Astrocyte (in vitro differentiated cells and primary cell): ENCODE results near the gene SLC25A20. TPM values are rescaled to one million over a fixed set of nuclear protein-coding genes. Genes with fewer than 3 reads are reported as not detected.

ENCODE experiments used
- DNase-seq: peaks from one replicate; pipeline ENCODE4 v3.0.0-alpha.2; 2010; ENCODE audit warnings: low read depth
- FAIRE-seq: peaks from 2 replicates; lab custom pipeline; 2011; peaks lifted over from hg19 to GRCh38; lab: Jason Lieb, UNC
- H2AFZ ChIP-seq: 2 replicates; pipeline ENCODE4 v1.6.0; 2012; ENCODE audit warnings: low read depth, low read length, inconsistent platforms
- H3K27ac ChIP-seq: 2 replicates; pipeline ENCODE4 v1.5.1; 2011; ENCODE audit warnings: low read depth, low read length, inconsistent platforms
- H3K27me3 ChIP-seq: 2 replicates; pipeline ENCODE4 v1.6.0; 2011; ENCODE audit warnings: low read length, inconsistent platforms; ENCODE audit not compliant: insufficient read depth
- H3K36me3 ChIP-seq: 2 replicates; pipeline ENCODE4 v1.5.1; 2011; ENCODE audit warnings: low read length, inconsistent platforms; ENCODE audit not compliant: insufficient read depth
- H3K4me1 ChIP-seq: 2 replicates; pipeline ENCODE4 v1.5.1; 2011; ENCODE audit warnings: low read length, inconsistent platforms; ENCODE audit not compliant: insufficient read depth
- H3K4me2 ChIP-seq: 2 replicates; pipeline ENCODE4 v1.6.0; 2012; ENCODE audit warnings: low read length, inconsistent platforms
- H3K4me3 ChIP-seq: 2 replicates; pipeline ENCODE4 v1.5.1; 2011; ENCODE audit warnings: low read depth, mild to moderate bottlenecking, low read length, inconsistent platforms; ENCODE audit not compliant: insufficient read depth
- H3K79me2 ChIP-seq: 2 replicates; pipeline ENCODE4 v1.6.0; 2012; ENCODE audit warnings: mild to moderate bottlenecking, low read length, inconsistent platforms; ENCODE audit not compliant: insufficient read depth
- H3K9ac ChIP-seq: 2 replicates; pipeline ENCODE4 v1.6.0; 2012; ENCODE audit warnings: mild to moderate bottlenecking, low read length, inconsistent platforms
- H3K9me3 ChIP-seq: 2 replicates; pipeline ENCODE4 v1.5.1; 2012; ENCODE audit warnings: low read depth, mild to moderate bottlenecking, low read length, inconsistent platforms; ENCODE audit not compliant: insufficient read depth
- H4K20me1 ChIP-seq: 2 replicates; pipeline ENCODE4 v1.6.0; 2012; ENCODE audit warnings: low read length, inconsistent platforms; ENCODE audit not compliant: insufficient read depth
- H3K27ac Mint-ChIP-seq: one replicate; pipeline ENCODE4 v1.8.0; 2021; ENCODE audit warnings: mild to moderate bottlenecking, mixed read lengths; ENCODE audit not compliant: unreplicated experiment
- H3K27me3 Mint-ChIP-seq: one replicate; pipeline ENCODE4 v1.8.0; 2021; ENCODE audit warnings: low read depth, mixed read lengths; ENCODE audit not compliant: unreplicated experiment
- H3K36me3 Mint-ChIP-seq: one replicate; pipeline ENCODE4 v1.8.0; 2021; ENCODE audit warnings: low read depth, mixed read lengths; ENCODE audit not compliant: unreplicated experiment
- H3K4me1 Mint-ChIP-seq: one replicate; pipeline ENCODE4 v1.8.0; 2021; ENCODE audit warnings: low read depth, mixed read lengths; ENCODE audit not compliant: unreplicated experiment
- H3K4me3 Mint-ChIP-seq: one replicate; pipeline ENCODE4 v1.8.0; 2021; ENCODE audit warnings: mild to moderate bottlenecking, moderate library complexity, mixed read lengths; ENCODE audit not compliant: unreplicated experiment
- H3K9me3 Mint-ChIP-seq: one replicate; pipeline ENCODE4 v1.8.0; 2021; ENCODE audit warnings: mild to moderate bottlenecking, mixed read lengths; ENCODE audit not compliant: unreplicated experiment
- EZH2 ChIP-seq: IDR thresholded peaks from 2 replicates; pipeline ENCODE4 v1.6.1; 2012; ENCODE audit warnings: mild to moderate bottlenecking, low read length, inconsistent platforms; ENCODE audit not compliant: insufficient read depth
- total RNA-seq: library from RNA; stranded (reverse); gene quantifications from 2 replicates; pipeline ENCODE4 v1.2.1, GENCODE V29; 2021
- TF ChIP-seq, protein P1 (sequence below): IDR thresholded peaks from 2 replicates; pipeline ENCODE4 v1.5.1; 2011; ENCODE audit warnings: low read depth, mild to moderate bottlenecking, inconsistent platforms, low read length, moderate library complexity; ENCODE audit not compliant: insufficient read depth

The SLC25A20 gene
- total RNA-seq, 1 donor from 2014 or later = 25.0 TPM

DNA sequence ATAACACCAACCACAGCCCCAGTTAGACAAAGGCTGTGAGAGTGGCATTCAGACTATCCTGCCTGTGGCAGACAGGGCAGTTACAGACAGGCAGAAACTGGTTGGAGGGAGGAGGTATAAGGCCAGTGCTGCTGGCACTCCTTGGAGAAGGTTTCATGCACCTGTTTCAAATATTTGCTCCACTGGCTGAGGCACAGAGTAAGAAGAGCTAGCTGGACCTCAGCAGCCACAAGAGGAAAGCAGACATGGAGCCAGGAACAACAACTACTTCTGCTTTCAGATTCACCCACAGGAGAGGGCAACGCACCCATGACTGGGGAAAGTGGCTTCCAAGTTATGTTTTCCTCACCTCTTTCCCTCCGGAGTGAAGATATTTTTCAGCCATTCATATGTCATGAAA is 39.5 kb downstream of the SLC25A20 start:
- H3K27me3 Mint-ChIP-seq = no peaks in the 10 kb centered on the region
- no peaks in the 10 kb centered on the region for H3K4me1 ChIP-seq

DNA sequence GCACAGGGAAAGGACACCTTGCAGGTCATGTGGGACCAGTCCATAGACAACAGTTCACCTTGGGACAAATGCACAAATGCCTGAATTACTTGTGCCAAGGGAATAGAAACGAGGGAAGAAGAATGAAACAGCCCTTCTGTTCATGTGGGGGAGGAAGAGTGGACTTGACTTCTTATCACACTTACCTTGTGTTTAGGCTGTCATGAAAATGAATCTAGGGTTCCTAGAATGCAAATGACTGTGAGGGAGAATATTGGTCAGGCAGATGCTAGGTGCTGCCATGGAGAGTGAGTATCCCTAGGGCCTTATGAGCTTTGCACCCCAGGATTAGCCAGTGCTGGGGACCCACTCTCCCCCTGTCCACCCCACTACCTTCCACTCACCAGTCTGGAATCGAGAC is 40.0 kb downstream of the SLC25A20 start:
- FAIRE-seq = no peak
- no peak for DNase-seq

More for the DNA sequence above, 39.5 kb downstream of the SLC25A20 start:
- Mint-ChIP-seq H3K4me3 (no peak overlapping the region), H3K36me3 (peaks cover 17% of the 10 kb centered on the region), H3K4me1 (peaks cover 3% of the 10 kb centered on the region), H3K9me3 (no peaks in the 10 kb centered on the region), H3K27ac (no peak overlapping the region)
- FAIRE-seq (no peak), DNase-seq (no peak)
- no peak overlapping the region for H3K4me2 ChIP-seq
- no peak overlapping the region for H3K4me3 ChIP-seq
- no peak overlapping the region for H3K27ac ChIP-seq
- H3K9ac ChIP-seq = no peak overlapping the region
- no peaks in the 10 kb centered on the region for H3K9me3 ChIP-seq
- H4K20me1 ChIP-seq = no peaks in the 10 kb centered on the region
- TF ChIP-seq, protein P1, sequence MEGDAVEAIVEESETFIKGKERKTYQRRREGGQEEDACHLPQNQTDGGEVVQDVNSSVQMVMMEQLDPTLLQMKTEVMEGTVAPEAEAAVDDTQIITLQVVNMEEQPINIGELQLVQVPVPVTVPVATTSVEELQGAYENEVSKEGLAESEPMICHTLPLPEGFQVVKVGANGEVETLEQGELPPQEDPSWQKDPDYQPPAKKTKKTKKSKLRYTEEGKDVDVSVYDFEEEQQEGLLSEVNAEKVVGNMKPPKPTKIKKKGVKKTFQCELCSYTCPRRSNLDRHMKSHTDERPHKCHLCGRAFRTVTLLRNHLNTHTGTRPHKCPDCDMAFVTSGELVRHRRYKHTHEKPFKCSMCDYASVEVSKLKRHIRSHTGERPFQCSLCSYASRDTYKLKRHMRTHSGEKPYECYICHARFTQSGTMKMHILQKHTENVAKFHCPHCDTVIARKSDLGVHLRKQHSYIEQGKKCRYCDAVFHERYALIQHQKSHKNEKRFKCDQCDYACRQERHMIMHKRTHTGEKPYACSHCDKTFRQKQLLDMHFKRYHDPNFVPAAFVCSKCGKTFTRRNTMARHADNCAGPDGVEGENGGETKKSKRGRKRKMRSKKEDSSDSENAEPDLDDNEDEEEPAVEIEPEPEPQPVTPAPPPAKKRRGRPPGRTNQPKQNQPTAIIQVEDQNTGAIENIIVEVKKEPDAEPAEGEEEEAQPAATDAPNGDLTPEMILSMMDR = no peak
- no peak for TF ChIP-seq EZH2
- H3K79me2 ChIP-seq = no peaks in the 10 kb centered on the region
- no peak overlapping the region for H2AFZ ChIP-seq
- no peaks in the 10 kb centered on the region for H3K27me3 ChIP-seq
- H3K36me3 ChIP-seq = no peaks in the 10 kb centered on the region

GRCh38 chr3:48857641-48858040 is 41.0 kb downstream of the SLC25A20 start:
- Mint-ChIP-seq H3K4me1 (no peaks in the 10 kb centered on the region), H3K27me3 (no peaks in the 10 kb centered on the region), H3K9me3 (no peaks in the 10 kb centered on the region), H3K27ac (no peak overlapping the region), H3K36me3 (peaks cover 16% of the 10 kb centered on the region), H3K4me3 (no peak overlapping the region)
- Histone ChIP-seq H3K27ac (no peak overlapping the region), H3K4me3 (no peak overlapping the region), H4K20me1 (no peaks in the 10 kb centered on the region), H3K4me2 (no peak overlapping the region), H2AFZ (no peak overlapping the region), H3K27me3 (no peaks in the 10 kb centered on the region), H3K9ac (no peak overlapping the region), H3K4me1 (no peaks in the 10 kb centered on the region), H3K79me2 (no peaks in the 10 kb centered on the region), H3K36me3 (no peaks in the 10 kb centered on the region), H3K9me3 (no peaks in the 10 kb centered on the region)
- DNase-seq (no peak), FAIRE-seq (no peak)
- TF ChIP-seq EZH2 = no peak
- TF ChIP-seq, protein P1 = no peak

More for the DNA sequence above, 40.0 kb downstream of the SLC25A20 start:
- no peak overlapping the region for H3K4me3 ChIP-seq
- H3K9me3 ChIP-seq = no peaks in the 10 kb centered on the region
- no peak overlapping the region for H3K27ac ChIP-seq
- no peak overlapping the region for H2AFZ ChIP-seq
- H3K27me3 ChIP-seq = no peaks in the 10 kb centered on the region
- H3K4me2 ChIP-seq = no peak overlapping the region
- no peaks in the 10 kb centered on the region for H4K20me1 ChIP-seq
- H3K79me2 ChIP-seq = no peaks in the 10 kb centered on the region
- no peaks in the 10 kb centered on the region for H3K4me1 ChIP-seq
- Mint-ChIP-seq H3K4me1 (peaks cover 3% of the 10 kb centered on the region), H3K36me3 (peaks cover 17% of the 10 kb centered on the region), H3K9me3 (no peaks in the 10 kb centered on the region), H3K27me3 (no peaks in the 10 kb centered on the region), H3K27ac (no peak overlapping the region), H3K4me3 (no peak overlapping the region)
- no peak overlapping the region for H3K9ac ChIP-seq
- H3K36me3 ChIP-seq = no peaks in the 10 kb centered on the region
- TF ChIP-seq, protein P1 = no peak
- no peak for TF ChIP-seq EZH2
